Measurements from ENCODE around the gene ZNF738. TPM values are rescaled to one million over a fixed set of nuclear protein-coding genes. Genes with fewer than 3 reads are reported as not detected.

The ZNF738 gene
- total RNA-seq, 1 experiment from 2014 or later: 6.0 TPM

GRCh38 chr19:21422244-21422643, 63.4 kb downstream of the ZNF738 start:
- TF ChIP-seq SIN3A (IDR thresholded peaks at IDR 0.05; ENCODE audit: low read depth) (no peak), EZH2 (IDR thresholded peaks at IDR 0.05) (no peak), ZBTB33 (IDR thresholded peaks at IDR 0.05; ENCODE audit: extremely low read depth, insufficient replicate concordance, low read length) (no peak), ELF1 (IDR thresholded peaks at IDR 0.05; ENCODE audit: borderline replicate concordance, low read depth) (no peak), MAX (IDR thresholded peaks at IDR 0.05) (no peak), RAD21 (IDR thresholded peaks at IDR 0.05; ENCODE audit: low read depth) (no peak), TCF7L2 (IDR thresholded peaks at IDR 0.05; ENCODE audit: borderline replicate concordance, extremely low read depth, insufficient read depth, insufficient read length) (no peak), FOSL1 (IDR thresholded peaks at IDR 0.05; ENCODE audit: low read depth) (no peak), YY1 (IDR thresholded peaks at IDR 0.05; ENCODE audit: extremely low read depth, insufficient replicate concordance, low read depth, low read length) (no peak), CTCF (IDR thresholded peaks at IDR 0.05 in 2 of 3, conservative IDR thresholded peaks at IDR 0.05 in 1 of 3; ENCODE audit: borderline replicate concordance in 1 of 3, insufficient read depth in 1 of 3, low read depth in 2 of 3, low read length in 2 of 3) (no peak), POLR2AphosphoS5 (IDR thresholded peaks at IDR 0.05; ENCODE audit: low read depth, low read length) (no peak), SP1 (IDR thresholded peaks at IDR 0.05; ENCODE audit: low read depth) (no peak), POLR2A (IDR thresholded peaks at IDR 0.05; ENCODE audit: borderline replicate concordance, extremely low read depth, insufficient read depth, insufficient read length) (no peak), CEBPB (IDR thresholded peaks at IDR 0.05; ENCODE audit: low read depth) (no peak), ZNF274 (IDR thresholded peaks at IDR 0.05; ENCODE audit: low read depth, low read length) (no peak)

More at GRCh38 chr19:21422244-21422643, 63.4 kb downstream of the ZNF738 start:
- DNase-seq (ENCODE audit: low read depth, low spot score) (no peak), ATAC-seq (no peak)
- peaks cover 9 to 22% of the 10 kb centered on the region in 2 experiments; a peak in 2 of 4 replicates for H3K9me3 ChIP-seq (ENCODE audit: control insufficient read depth in 1 of 2, insufficient read depth in 1 of 2, low read depth in 1 of 2, low read length in 2 of 2)
- no peaks in the 10 kb centered on the region for H3K4me1 ChIP-seq (ENCODE audit: control insufficient read depth in 1 of 2, insufficient read depth in 2 of 2, low read length in 2 of 2)
- H3K9me2 ChIP-seq (ENCODE audit: insufficient read depth): no peaks in the 10 kb centered on the region
- H3K9ac ChIP-seq (ENCODE audit: low read length): no peak overlapping the region
- no peak overlapping the region for H2AFZ ChIP-seq (ENCODE audit: low read depth, low read length, poor library complexity, severe bottlenecking)
- H3K36me3 ChIP-seq (ENCODE audit: control insufficient read depth in 1 of 2, insufficient read depth in 2 of 2, low read length in 2 of 2): no peaks in the 10 kb centered on the region
- H3K27ac ChIP-seq (ENCODE audit: low read depth, low read length): no peak overlapping the region
- no peaks in the 10 kb centered on the region for H3K27me3 ChIP-seq (ENCODE audit: insufficient read depth, low read length)
- H3K79me2 ChIP-seq (ENCODE audit: insufficient read depth, low read length): no peaks in the 10 kb centered on the region
- ChIA-PET POLR2A (no interaction called here), CTCF (no interaction called here), RAD21 (ENCODE audit: low non-redundant PET in 1 of 2, low total read pairs in 2 of 2, uncharacterized antibody in 2 of 2, unreplicated experiment in 2 of 2) (no interaction called here)
- BruUV-seq (replicated peaks): no TSS peak
- no peak overlapping the region for H3K4me2 ChIP-seq (ENCODE audit: low read length)
- no peaks in the 10 kb centered on the region for H4K20me1 ChIP-seq (ENCODE audit: insufficient read depth)
- no peak overlapping the region for H3K4me3 ChIP-seq (replicated peaks in 1 of 2; ENCODE audit: low read depth in 1 of 2, low read length in 2 of 2)
- intact Hi-C loops (cut with micrococcal nuclease): no loop called here

Data from HCT116 (cell line).